IMR-90 (cell line): ENCODE data around the gene SMARCA4. TPM values are rescaled to one million over a fixed set of nuclear protein-coding genes. Genes with fewer than 3 reads are reported as not detected.

Source experiments
- ATAC-seq: fragments of 200-7000 bp; cut with Tn5 transposase; 2 replicates; pipeline ENCODE4 v1.9.1; 2020; ENCODE audit warnings: low read depth, mild to moderate bottlenecking, moderate library complexity
- BruUV-seq: library from RNA; stranded (reverse); fragments of 400-500 nt; replicated peaks from 2 replicates; lab custom pipeline; 2021; lab: Mats Ljungman, UMichigan
- CTCF ChIA-PET: fragments of 300-600 bp; formaldehyde crosslinking; extraction: SDS; loops from one replicate; lab custom pipeline; 2021; ENCODE audit warnings: antibody characterized with exemption; lab: Yijun Ruan, JAX
- POLR2A ChIA-PET: fragments of 300-600 bp; sonication (Branson Sonifier 250); formaldehyde crosslinking; loops from one replicate; lab custom pipeline; 2022; ENCODE audit warnings: antibody characterized with exemption; ENCODE audit not compliant: unreplicated experiment; lab: Charles Lee
- DNase-seq: peaks from one replicate; pipeline ENCODE4 v3.0.0; 2013
- H2AFZ ChIP-seq: replicated peaks from 2 replicates; pipeline ENCODE3; 2013; ENCODE audit warnings: low read length, mild to moderate bottlenecking; ENCODE audit not compliant: poor library complexity
- H2AK5ac ChIP-seq: 2 replicates; pipeline ENCODE4 v1.6.1; 2013; ENCODE audit warnings: low read depth, low read length, inconsistent platforms
- H2AK9ac ChIP-seq: replicated peaks from 2 replicates; pipeline ENCODE3; 2013; ENCODE audit warnings: mild to moderate bottlenecking, low read depth, low read length, moderate library complexity; ENCODE audit not compliant: poor library complexity
- H2BK120ac ChIP-seq: 2 replicates; pipeline ENCODE4 v1.6.1; 2013; ENCODE audit warnings: low read depth, low read length, inconsistent platforms
- H2BK15ac ChIP-seq: 3 replicates; pipeline ENCODE4 v1.6.1; 2013; ENCODE audit warnings: low read depth, low read length, inconsistent platforms
- H2BK20ac ChIP-seq: 2 replicates; pipeline ENCODE4 v1.6.1; 2013; ENCODE audit warnings: low read depth, mild to moderate bottlenecking, inconsistent platforms, low read length, moderate library complexity
- H2BK5ac ChIP-seq: 2 replicates; pipeline ENCODE4 v1.6.1; 2013; ENCODE audit warnings: mild to moderate bottlenecking, low read depth, low read length, inconsistent platforms; ENCODE audit not compliant: poor library complexity, severe bottlenecking
- H3K14ac ChIP-seq: replicated peaks from 2 replicates; pipeline ENCODE4 v1.6.1; 2013; ENCODE audit warnings: low read depth, low read length, inconsistent platforms
- H3K18ac ChIP-seq: 2 replicates; pipeline ENCODE4 v1.6.1; 2013; ENCODE audit warnings: low read depth, low read length, control low read depth
- H3K23ac ChIP-seq: 2 replicates; pipeline ENCODE4 v1.6.1; 2013; ENCODE audit warnings: low read depth, low read length, inconsistent platforms
- H3K27ac ChIP-seq: 2 replicates; pipeline ENCODE4 v1.5.1; 2013; ENCODE audit warnings: mild to moderate bottlenecking, control low read depth, low read length; ENCODE audit not compliant: insufficient read depth
- H3K27me3 ChIP-seq: 2 replicates; pipeline ENCODE4 v1.6.1; 2013; ENCODE audit warnings: low read length; ENCODE audit not compliant: control insufficient read depth, insufficient read depth
- H3K36me3 ChIP-seq: 2 replicates; pipeline ENCODE4 v1.6.1; 2013; ENCODE audit warnings: low read length, mixed read lengths; ENCODE audit not compliant: control insufficient read depth, insufficient read depth
- H3K4ac ChIP-seq: 2 replicates; pipeline ENCODE4 v1.6.1; 2013; ENCODE audit warnings: low read depth, low read length, inconsistent platforms
- H3K4me1 ChIP-seq: 2 replicates; pipeline ENCODE4 v1.6.1; 2013; ENCODE audit warnings: low read length, mixed read lengths; ENCODE audit not compliant: control insufficient read depth, insufficient read depth
- H3K4me2 ChIP-seq: 2 replicates; pipeline ENCODE4 v1.6.1; 2013; ENCODE audit warnings: low read depth, mild to moderate bottlenecking, control low read depth, low read length, moderate library complexity
- H3K4me3 ChIP-seq: 2 replicates; pipeline ENCODE4 v1.5.1; 2013; ENCODE audit warnings: low read depth, mild to moderate bottlenecking, control low read depth, low read length, moderate library complexity; ENCODE audit not compliant: insufficient read depth
- H3K56ac ChIP-seq: 2 replicates; pipeline ENCODE4 v1.6.1; 2013; ENCODE audit warnings: low read length, inconsistent platforms; ENCODE audit not compliant: insufficient read depth; ENCODE audit errors: extremely low read depth
- H3K79me1 ChIP-seq, 2 experiments: 2 replicates each; pipeline ENCODE4 v1.6.1; 2013; ENCODE audit warnings: low read length in 2 of 2, inconsistent platforms in 1 of 2, low read depth in 1 of 2
- H3K9ac ChIP-seq: 2 replicates; pipeline ENCODE4 v1.6.1; 2013; ENCODE audit warnings: low read depth, low read length, control low read depth
- H3K9me1 ChIP-seq: 2 replicates; pipeline ENCODE4 v1.6.1; 2013; ENCODE audit warnings: low read length, inconsistent platforms; ENCODE audit not compliant: insufficient read depth
- H3K9me3 ChIP-seq: 2 replicates; pipeline ENCODE4 v1.6.1; 2013; ENCODE audit warnings: low read length; ENCODE audit not compliant: control insufficient read depth, insufficient read depth
- H4K20me1 ChIP-seq: 2 replicates; pipeline ENCODE4 v1.6.1; 2013; ENCODE audit warnings: low read length, inconsistent platforms; ENCODE audit not compliant: insufficient read depth
- H4K5ac ChIP-seq: 2 replicates; pipeline ENCODE4 v1.6.1; 2013; ENCODE audit warnings: mild to moderate bottlenecking, low read depth, low read length, control low read depth
- H4K8ac ChIP-seq, 2 experiments: 2 replicates each; pipeline ENCODE4 v1.6.1; 2013; ENCODE audit warnings: low read depth in 2 of 2, low read length in 2 of 2, control low read depth in 1 of 2, inconsistent platforms in 1 of 2
- H4K91ac ChIP-seq: 2 replicates; pipeline ENCODE4 v1.6.1; 2013; ENCODE audit warnings: low read depth, low read length, inconsistent platforms; ENCODE audit not compliant: insufficient read depth
- CEBPB ChIP-seq: IDR thresholded peaks from 2 replicates; pipeline ENCODE4 v1.6.1; 2012; ENCODE audit warnings: low read depth, low read length, improper control_type of control experiment
- CHD1 ChIP-seq: IDR thresholded peaks from 2 replicates; pipeline ENCODE4 v1.6.1; 2012; ENCODE audit warnings: low read depth, low read length, improper control_type of control experiment
- ELK1 ChIP-seq: fragments of 150-350 bp; IDR thresholded peaks from 2 replicates; pipeline ENCODE4 v1.6.1; 2016; ENCODE audit warnings: low read depth, mild to moderate bottlenecking, low read length, moderate library complexity, borderline replicate concordance
- FOS ChIP-seq: fragments of 150-350 bp; IDR thresholded peaks from 2 replicates; pipeline ENCODE4 v1.6.1; 2016; ENCODE audit warnings: low read depth, low read length
- MAFK ChIP-seq: IDR thresholded peaks from 2 replicates; pipeline ENCODE4 v1.6.1; 2012; ENCODE audit warnings: low read depth, low read length, improper control_type of control experiment
- MXI1 ChIP-seq: IDR thresholded peaks from 2 replicates; pipeline ENCODE4 v1.6.1; 2012; ENCODE audit warnings: low read depth, mild to moderate bottlenecking, low read length, moderate library complexity, borderline replicate concordance
- NFE2L2 ChIP-seq: fragments of 150-350 bp; IDR thresholded peaks from 2 replicates; pipeline ENCODE4 v1.6.1; 2016; ENCODE audit warnings: low read depth, mild to moderate bottlenecking, low read length
- POLR2A ChIP-seq: IDR thresholded peaks from 2 replicates; pipeline ENCODE4 v1.6.1; 2012; ENCODE audit warnings: mild to moderate bottlenecking, low read depth, low read length
- RCOR1 ChIP-seq: IDR thresholded peaks from 2 replicates; pipeline ENCODE4 v1.6.1; 2012; ENCODE audit warnings: mild to moderate bottlenecking, low read length, improper control_type of control experiment; ENCODE audit not compliant: insufficient replicate concordance
- RFX5 ChIP-seq: IDR thresholded peaks from 2 replicates; pipeline ENCODE4 v1.8.0; 2012; ENCODE audit warnings: low read depth, mild to moderate bottlenecking, low read length, moderate library complexity
- SMC3 ChIP-seq: fragments of 150-350 bp; IDR thresholded peaks from 2 replicates; pipeline ENCODE4 v1.6.1; 2016; ENCODE audit warnings: low read depth, mild to moderate bottlenecking, antibody characterized with exemption, low read length, moderate library complexity
- WGBS, 2 experiments: methylation state at CpG; one replicate each; pipeline versions ENCODE4 v1.1.5 to v1.1.7; 2013; ENCODE audit warnings: missing lambda C conversion rate in 2 of 2; ENCODE audit not compliant: insufficient read length in 1 of 2; ENCODE audit errors: extremely low coverage in 2 of 2; 5-methylcytosine and 5-hydroxymethylcytosine counted together
- dilution Hi-C: fragments of 300-500 bp; cut with HindIII; formaldehyde crosslinking; loops from one replicate; pipeline ENCODE4 v1.14.3; 2018; ENCODE audit warnings: low sequenced_read_pairs; ENCODE audit not compliant: unreplicated experiment
- in situ Hi-C: fragments of 300-500 bp; cut with MboI; formaldehyde crosslinking; loops from 3 replicates; pipeline ENCODE4 v1.14.3; 2019; ENCODE audit warnings: low sequenced_read_pairs, inconsistent platforms, mixed read lengths
- intact Hi-C: fragments of 100-400 bp; cut with micrococcal nuclease; formaldehyde crosslinking; loops from 2 replicates; pipeline ENCODE4 v1.10.0; 2022
- polyA plus RNA-seq, 3 experiments: library from polyadenylated mRNA; depleted of rRNA; stranded (reverse); fragments of >200 nt; gene quantifications; 2 replicates each; pipeline ENCODE4 v1.2.3, GENCODE V29; 2012; ENCODE audit warnings: low replicate concordance in 1 of 3
- total RNA-seq: library from RNA; depleted of rRNA; stranded (reverse); fragments of >200 nt; gene quantifications from 2 replicates; pipeline ENCODE4 v1.2.3, GENCODE V29; 2012
- TF ChIP-seq, protein P1 (sequence below): fragments of 150-350 bp; IDR thresholded peaks from 2 replicates; pipeline ENCODE4 v1.6.1; 2017; ENCODE audit warnings: mild to moderate bottlenecking, antibody characterized with exemption, low read length, low read depth

SMARCA4 gene
- total and polyA plus RNA-seq, 2 of the 4 experiments (the other 2 are of a cell fraction): 41.4 to 85.6 TPM

- Histone ChIP-seq H3K4me1 (peaks cover 12% of the 10 kb centered on the region), H4K8ac (no peak overlapping the region), H3K14ac (no peak overlapping the region), H3K4me2 (no peak overlapping the region), H3K4ac (no peak overlapping the region), H3K56ac (no peak overlapping the region), H2AFZ (no peak overlapping the region), H4K91ac (no peak overlapping the region), H3K9me1 (no peaks in the 10 kb centered on the region), H3K18ac (no peak overlapping the region), H3K23ac (no peak overlapping the region), H3K27ac (no peak overlapping the region), H2BK20ac (no peak overlapping the region), H3K79me1 (peaks cover 9 to 32% of the 10 kb centered on the region in 2 experiments; a peak in 3 of 4 replicates), H2BK15ac (no peak overlapping the region), H3K4me3 (no peak overlapping the region), H3K9ac (no peak overlapping the region), H2AK5ac (no peak overlapping the region), H2BK120ac (no peak overlapping the region), H4K5ac (no peak overlapping the region), H3K36me3 (peaks cover 54% of the 10 kb centered on the region), H4K20me1 (peaks cover 14% of the 10 kb centered on the region), H2BK5ac (no peak overlapping the region), H2AK9ac (no peak overlapping the region), H3K9me3 (no peaks in the 10 kb centered on the region), H3K27me3 (no peaks in the 10 kb centered on the region)
- DNase-seq (no peak), ATAC-seq (no peak)
- no peak for TF ChIP-seq FOS
- TF ChIP-seq RFX5: no peak
- no peak for TF ChIP-seq RCOR1
- no peak for TF ChIP-seq SMC3
- no peak for TF ChIP-seq MAFK
- no peak for TF ChIP-seq NFE2L2
- TF ChIP-seq ELK1: no peak
- TF ChIP-seq MXI1: no peak
- TF ChIP-seq POLR2A: no peak
- TF ChIP-seq CEBPB: no peak
- TF ChIP-seq, protein P1, sequence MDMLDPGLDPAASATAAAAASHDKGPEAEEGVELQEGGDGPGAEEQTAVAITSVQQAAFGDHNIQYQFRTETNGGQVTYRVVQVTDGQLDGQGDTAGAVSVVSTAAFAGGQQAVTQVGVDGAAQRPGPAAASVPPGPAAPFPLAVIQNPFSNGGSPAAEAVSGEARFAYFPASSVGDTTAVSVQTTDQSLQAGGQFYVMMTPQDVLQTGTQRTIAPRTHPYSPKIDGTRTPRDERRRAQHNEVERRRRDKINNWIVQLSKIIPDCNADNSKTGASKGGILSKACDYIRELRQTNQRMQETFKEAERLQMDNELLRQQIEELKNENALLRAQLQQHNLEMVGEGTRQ: no peak
- no peak for TF ChIP-seq CHD1
- 94% methylated on average over 12 of the region's 18 CpGs; no CpG with 5 or more reads in 1 of the 2 experiments for WGBS, 2 experiments
- ChIA-PET POLR2A (no interaction called here), CTCF (no interaction called here)
- intact Hi-C loops: no loop called here
- in situ Hi-C loops: no loop called here
- no TSS peak for BruUV-seq
- dilution Hi-C loops: no loop called here
Measured at GRCh38 chr19:10912619-10913018, 48.2 kb upstream of the SMARCA4 start.
